Glomerular visceral epithelial cell (primary cell): ENCODE data around the gene GMPPA.

Experiments
- DNase-seq: peaks from one replicate; pipeline ENCODE4 v3.0.0-alpha.2; 2016; ENCODE audit errors: extremely low spot score

Gene GMPPA

GRCh38 chr2:219468410-219469185 is 30.1 kb upstream of the GMPPA start:
- no peak for DNase-seq

DNA sequence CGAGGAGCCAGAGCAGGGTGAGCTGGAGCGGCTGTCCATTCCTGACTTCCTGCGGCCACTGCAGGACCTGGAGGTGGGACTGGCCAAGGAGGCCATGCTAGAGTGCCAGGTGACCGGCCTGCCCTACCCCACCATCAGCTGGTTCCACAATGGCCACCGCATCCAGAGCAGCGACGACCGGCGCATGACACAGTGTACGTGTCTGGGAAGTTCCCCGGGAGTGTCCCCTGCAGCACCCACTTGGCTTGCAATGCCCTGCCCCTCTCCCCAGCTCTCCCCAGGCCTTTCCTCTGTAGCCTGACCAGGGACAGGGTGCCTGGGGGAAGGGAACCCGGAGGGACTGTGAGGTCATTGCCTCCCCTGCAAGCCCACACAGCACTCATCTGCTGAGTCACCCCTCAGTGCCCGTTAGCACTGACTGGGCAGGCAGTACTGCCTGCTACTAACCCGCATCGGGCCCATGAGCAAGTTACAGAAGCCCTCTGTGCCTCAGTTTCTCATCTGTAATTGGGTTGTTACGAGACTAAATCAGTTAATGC is 29.4 kb upstream of the GMPPA start:
- DNase-seq = peak; percentile 83

DNA sequence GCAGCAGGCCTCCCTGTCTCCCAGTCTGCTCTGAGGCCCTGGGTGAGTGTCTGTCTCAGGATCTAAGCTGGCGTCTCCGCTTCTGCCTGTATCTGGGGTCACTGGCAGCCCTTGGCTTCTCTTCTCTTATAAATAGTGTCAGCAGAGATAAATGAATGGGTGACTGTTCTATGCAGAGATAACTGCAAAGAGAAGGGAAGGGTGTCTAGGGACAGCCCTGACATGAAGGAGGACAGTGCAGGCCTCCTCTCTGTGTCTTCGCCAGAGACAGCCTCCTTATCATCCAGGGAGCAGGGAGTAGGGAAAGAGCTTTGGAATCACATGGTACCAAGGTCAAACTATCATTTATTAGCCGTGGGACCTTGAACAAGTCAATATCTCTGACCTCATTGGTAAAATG is 28.3 kb upstream of the GMPPA start:
- DNase-seq = no peak

GRCh38 chr2:219471476-219472371 is 27.0 kb upstream of the GMPPA start:
- DNase-seq = no peak

GRCh38 chr2:219472629-219473187 is 26.0 kb upstream of the GMPPA start:
- no peak for DNase-seq

DNA sequence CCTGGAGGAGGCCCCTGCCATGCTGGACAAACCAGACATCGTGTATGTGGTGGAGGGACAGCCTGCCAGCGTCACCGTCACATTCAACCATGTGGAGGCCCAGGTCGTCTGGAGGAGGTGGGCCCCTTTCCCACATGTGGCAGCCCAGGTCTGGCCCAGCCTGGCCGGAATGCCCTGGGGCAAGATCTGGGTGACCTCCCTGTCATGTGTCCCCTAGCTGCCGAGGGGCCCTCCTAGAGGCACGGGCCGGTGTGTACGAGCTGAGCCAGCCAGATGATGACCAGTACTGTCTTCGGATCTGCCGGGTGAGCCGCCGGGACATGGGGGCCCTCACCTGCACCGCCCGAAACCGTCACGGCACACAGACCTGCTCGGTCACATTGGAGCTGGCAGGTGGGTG is 25.2 kb upstream of the GMPPA start:
- no peak for DNase-seq

DNA sequence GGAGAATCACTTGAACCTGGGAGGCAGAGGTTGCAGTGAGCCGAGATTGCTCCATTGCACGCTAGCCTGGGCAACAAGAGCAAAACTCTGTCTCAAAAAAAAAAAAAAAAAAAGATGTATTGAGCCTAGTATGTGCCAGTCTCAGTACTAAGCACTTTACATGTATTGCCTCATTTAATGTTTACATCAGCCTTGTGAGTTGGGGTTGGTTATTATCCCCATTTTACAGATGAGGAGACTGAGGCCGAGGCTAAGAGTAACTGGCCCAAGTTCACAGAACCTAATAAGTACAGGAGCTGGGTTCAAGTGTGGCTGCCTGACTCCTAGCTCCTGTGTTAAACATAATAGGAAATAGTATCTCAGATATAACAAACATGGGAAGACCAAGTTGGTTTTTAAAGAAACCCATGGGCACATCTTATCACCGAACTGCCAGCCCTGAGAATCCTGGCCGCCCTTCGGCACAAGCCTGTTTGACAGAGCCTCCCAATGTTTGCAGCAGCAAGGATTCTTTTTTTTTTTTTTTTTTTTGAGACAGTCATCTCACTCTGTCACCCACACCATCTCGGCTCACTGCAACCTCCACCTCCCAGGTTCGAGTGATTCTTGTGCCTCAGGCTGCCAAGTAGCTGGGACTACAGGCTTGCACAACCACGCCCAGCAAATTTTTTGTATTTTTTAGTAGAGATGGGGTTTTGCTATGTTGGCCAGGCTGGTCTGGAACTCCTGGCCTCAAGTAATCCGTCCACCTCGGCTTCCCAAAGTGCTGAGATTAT is 24.2 kb upstream of the GMPPA start:
- DNase-seq = no peak

GRCh38 chr2:219475278-219475677 is 23.4 kb upstream of the GMPPA start:
- no peak for DNase-seq

DNA sequence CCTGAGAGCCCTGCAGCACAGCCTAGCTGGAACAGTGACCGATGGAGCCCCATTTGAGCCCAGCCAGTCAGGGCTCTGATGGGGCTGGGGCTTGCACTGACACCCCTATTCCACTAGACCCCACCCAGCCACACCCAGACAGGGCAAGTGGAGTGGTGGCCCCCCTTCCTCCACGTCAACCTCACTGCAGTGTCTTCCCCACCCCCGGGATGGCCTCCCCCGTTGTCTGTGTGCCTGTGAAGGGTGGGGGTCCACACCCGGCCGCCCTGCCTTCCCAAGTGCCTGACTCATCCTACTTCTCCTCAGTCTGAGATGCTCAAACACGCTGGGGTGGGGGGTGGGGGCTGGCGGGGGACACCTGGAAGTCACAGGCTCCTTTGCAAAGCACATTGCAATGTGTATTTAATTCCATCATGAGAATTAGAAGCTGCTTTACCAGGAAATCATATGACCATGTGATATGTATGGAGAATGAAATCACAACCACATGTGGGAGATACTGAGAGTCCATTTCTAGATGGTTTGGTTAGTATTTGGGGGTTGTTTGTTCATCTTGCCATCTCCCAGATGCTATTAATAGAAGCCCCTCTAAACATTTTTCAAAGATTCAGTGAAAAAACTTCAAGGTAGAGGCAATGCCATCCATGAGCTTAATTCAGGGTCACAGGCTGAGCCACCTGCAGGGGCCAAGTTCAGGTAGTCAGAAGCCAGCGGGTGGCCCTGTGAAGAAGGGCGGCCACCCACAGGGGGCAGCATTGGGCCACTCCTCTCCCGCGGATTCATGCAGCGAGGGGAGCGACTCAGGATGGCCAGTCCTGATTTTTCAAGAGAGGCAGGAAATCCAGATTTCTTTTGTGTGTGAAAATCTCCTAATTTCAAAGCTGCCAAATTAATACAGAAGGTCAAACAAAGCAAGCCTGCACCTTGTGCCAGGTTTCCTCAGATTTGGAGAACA is 22.7 kb upstream of the GMPPA start:
- DNase-seq = peak; percentile 54

DNA sequence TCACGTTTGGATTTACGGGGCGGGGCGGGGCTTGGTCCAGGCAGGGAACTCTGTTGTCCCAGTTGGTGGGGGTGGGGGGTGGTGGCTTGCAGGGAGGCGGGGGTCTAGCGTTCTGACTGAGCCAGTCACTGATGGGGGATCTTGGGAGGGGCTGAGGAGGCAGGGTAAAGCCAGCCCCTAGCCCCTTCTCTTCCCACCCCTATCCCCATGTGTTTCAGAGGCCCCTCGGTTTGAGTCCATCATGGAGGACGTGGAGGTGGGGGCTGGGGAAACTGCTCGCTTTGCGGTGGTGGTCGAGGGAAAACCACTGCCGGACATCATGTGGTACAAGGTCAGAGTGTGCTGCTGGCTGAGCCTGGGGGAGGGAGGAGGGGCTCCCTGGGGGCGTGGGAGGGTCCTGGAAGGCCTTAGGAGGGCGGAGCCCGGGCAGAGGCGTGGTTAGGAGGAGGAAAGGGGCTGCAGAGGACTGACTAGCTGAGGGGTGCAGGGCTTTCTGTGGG is 22.0 kb upstream of the GMPPA start:
- no peak for DNase-seq

GRCh38 chr2:219477179-219477578 is 21.5 kb upstream of the GMPPA start:
- no peak for DNase-seq

DNA sequence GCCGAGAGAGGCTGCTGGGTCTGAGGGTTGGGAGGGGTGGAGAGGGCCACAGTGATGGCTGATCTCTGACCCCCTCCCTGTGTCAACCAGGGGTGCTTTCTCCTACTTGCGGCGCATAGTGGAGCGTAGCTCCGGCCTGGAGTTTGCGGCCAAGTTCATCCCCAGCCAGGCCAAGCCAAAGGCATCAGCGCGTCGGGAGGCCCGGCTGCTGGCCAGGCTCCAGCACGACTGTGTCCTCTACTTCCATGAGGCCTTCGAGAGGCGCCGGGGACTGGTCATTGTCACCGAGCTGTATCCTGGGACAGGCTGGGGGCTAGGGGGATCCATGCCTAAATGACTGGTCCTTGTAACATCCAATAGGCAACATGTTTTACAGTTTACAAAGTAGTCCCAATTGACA is 20.9 kb upstream of the GMPPA start:
- no peak for DNase-seq

DNA sequence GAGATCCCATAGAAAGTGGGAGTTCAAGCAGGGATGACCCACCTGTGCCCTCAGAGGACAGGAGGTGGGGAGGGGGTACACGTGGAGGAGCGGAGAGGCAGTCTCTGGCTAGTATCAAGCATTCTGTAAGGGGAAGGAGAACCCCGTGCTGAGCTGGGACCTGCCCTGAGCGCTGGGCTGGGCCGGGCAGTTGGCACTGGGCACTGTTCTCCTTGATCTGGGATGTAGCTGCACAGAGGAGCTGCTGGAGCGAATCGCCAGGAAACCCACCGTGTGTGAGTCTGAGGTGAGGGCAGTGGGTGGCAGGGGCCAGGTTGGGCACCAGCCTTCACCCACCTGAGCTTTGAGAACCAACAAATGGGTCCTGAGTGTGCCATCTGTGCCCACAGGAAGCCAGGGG is 19.8 kb upstream of the GMPPA start:
- no peak for DNase-seq

- DNase-seq = no peak
Observed at GRCh38 chr2:219480004-219480403, 18.7 kb upstream of the GMPPA start.

GRCh38 chr2:219482674-219483405 is 15.9 kb upstream of the GMPPA start:
- no peak for DNase-seq

GRCh38 chr2:219483451-219484342 is 15.0 kb upstream of the GMPPA start:
- DNase-seq = no peak

DNA sequence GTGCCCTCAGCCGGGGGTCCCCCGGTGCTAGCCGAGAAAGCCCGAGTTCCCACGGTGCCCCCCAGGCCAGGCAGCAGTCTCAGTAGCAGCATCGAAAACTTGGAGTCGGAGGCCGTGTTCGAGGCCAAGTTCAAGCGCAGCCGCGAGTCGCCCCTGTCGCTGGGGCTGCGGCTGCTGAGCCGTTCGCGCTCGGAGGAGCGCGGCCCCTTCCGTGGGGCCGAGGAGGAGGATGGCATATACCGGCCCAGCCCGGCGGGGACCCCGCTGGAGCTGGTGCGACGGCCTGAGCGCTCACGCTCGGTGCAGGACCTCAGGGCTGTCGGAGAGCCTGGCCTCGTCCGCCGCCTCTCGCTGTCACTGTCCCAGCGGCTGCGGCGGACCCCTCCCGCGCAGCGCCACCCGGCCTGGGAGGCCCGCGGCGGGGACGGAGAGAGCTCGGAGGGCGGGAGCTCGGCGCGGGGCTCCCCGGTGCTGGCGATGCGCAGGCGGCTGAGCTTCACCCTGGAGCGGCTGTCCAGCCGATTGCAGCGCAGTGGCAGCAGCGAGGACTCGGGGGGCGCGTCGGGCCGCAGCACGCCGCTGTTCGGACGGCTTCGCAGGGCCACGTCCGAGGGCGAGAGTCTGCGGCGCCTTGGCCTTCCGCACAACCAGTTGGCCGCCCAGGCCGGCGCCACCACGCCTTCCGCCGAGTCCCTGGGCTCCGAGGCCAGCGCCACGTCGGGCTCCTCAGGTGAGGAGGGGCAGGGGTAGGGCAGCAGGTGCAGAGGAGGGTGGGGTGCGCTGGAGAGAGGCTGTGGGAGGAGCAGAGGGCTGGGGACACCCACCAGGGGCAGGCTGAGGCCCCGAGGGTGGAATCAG is 14.1 kb upstream of the GMPPA start:
- no peak for DNase-seq

- no peak for DNase-seq
Observed at GRCh38 chr2:219485201-219485580, 13.5 kb upstream of the GMPPA start.
